Dedifferentiated amniotic fluid mesenchymal stem cell (primary cell): Measurements from ENCODE around the gene OR8B2.
"Not testable (repeated sequence)": the region's sequence is repeated elsewhere in the genome, so short reads cannot be mapped to it uniquely, and the experiment has no call there.

ENCODE experiments used
- DNase-seq: peaks from one replicate; pipeline ENCODE4 v3.0.0-alpha.2; 2016; ENCODE audit errors: extremely low spot score

The OR8B2 gene, protein sequence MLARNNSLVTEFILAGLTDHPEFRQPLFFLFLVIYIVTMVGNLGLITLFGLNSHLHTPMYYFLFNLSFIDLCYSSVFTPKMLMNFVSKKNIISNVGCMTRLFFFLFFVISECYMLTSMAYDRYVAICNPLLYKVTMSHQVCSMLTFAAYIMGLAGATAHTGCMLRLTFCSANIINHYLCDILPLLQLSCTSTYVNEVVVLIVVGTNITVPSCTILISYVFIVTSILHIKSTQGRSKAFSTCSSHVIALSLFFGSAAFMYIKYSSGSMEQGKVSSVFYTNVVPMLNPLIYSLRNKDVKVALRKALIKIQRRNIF

DNA sequence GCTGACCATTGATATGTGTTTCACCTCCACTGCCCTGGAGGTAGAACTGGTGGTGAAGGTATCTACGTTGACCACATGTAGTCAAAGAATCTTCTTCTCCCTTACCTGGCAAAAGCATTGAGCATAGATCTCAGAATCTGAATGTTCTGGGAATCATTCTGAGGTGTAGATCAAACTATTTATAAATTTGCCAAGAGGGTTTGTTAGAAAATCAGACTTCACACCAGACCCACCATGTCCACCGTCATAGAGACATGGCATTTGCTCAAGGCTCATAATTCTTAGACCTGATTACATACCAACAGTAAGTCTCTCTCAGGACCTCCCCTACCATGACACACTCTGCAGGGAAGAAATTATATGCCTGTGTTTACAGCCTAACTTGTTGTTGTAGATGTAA, at the start of gene OR8B2:
TSS of gene OR8B2 (minus strand) at position 101 of the 400 bp plus-strand sequence. CDS start 1,156 bp downstream, outside the sequence.
- DNase-seq: no peak

DNA sequence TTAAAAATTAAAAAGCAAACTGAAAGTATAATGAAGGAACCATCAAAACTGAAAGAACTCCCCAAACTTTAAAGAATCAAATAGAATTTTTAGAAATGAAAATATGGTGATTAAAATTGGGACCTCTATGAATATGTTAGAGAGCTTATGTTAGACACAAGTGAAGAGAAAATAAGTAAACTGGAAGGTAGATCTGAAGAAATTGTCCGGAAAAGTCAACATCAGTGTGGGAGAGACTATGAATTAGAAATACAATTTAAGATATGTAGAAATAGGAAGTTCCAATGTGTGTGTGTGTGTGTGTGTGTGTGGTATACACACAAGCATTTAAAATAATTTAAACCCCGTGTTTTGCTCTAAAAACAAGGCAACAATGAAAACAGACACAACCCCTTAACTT, 45.3 kb upstream of the OR8B2 start:
- DNase-seq: no peak

DNA sequence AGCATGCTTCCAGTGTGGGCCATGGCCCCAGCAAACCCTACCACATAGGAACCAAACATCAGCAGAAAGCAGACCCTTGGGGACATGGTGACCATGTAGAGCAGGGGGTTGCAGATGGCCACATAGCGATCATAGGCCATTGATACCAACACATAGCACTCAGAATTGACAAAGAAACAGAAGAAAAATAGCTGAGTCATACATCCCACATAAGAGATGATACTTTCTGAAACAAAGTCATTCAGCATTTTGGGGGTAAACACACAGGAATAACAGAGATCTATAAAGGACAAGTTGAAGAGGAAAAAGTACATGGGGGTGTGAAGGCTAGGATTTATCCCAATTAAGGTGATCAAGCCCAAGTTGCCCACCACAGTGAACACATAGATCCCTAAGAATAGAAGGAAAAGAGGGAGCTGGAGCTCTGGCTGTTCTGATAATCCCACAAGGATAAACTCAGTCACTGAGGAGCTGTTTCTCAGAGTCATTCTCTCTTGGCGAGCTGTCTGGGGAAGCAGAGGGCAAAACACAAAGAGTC, 40.2 kb upstream of the OR8B2 start, which contains the start of gene OR8B4:
TSS of gene OR8B4 (minus strand) at position 488 of the 538 bp plus-strand sequence. CDS start at position 488, 0 bp downstream.
- DNase-seq: no peak

DNA sequence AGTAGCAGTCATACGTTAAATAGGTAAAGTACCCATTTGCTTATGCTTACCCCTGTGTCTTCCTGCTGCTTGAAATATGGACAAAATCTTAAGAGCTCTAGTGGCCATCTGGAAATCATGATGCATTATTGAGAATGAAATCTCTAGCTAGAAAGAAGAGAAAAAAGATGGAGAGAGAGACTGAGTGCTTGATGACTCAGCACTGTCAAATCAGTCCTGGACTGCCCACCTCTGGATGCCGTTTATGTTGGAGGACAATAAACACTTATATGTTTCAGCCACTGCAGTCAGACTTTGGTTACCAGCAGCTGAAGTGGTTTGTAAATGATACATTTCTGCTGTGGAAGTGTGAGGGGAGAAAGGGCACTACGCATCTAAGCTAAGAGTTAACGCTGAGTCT, 36.7 kb upstream of the OR8B2 start:
- no peak for DNase-seq

DNA sequence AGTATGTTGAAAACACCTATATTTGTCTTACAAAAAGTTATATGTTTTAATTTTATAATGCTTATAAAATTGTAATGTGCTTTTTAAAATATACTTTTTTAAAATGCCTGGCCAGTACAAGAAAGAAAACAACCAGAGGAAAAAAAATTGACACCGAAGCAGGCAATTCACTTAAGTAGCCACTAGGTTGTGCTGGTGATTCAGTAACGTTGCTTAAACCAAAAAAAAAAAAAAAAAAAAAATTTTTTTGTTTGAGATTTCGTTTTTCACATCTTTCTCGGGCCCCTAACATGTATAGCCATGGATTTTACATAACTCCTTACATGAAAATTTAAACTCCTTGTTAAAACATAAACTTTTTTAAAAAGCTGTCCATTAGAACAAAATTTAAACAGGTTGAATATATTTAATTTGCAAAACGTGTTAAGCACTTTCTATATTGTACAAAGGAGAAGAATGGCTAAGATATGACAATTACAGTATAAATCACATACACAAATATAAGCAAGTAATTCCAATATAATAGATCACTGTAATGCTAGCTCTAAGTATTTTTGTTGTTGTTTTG, 31.1 kb upstream of the OR8B2 start:
- DNase-seq: peak; percentile 54

DNA sequence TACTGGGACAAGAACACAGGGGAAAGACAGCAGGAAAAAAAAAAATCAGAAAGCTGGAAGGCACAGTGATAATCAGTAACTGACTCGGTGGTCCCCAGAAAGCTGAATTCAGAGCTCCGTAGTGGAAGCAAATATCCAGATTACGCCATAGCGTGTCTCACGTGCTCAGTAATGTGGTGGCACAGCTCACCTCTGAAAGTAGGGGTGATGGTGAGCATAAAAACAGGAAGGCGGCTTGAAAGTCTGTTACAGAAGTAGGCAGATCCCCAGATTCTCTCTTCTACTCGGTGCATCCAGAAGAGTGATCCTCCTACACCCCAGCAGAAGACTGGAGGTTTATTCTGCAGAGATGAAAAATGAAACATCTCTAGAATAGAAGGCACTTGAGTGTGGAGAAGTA, 25.6 kb upstream of the OR8B2 start:
- no peak for DNase-seq

DNA sequence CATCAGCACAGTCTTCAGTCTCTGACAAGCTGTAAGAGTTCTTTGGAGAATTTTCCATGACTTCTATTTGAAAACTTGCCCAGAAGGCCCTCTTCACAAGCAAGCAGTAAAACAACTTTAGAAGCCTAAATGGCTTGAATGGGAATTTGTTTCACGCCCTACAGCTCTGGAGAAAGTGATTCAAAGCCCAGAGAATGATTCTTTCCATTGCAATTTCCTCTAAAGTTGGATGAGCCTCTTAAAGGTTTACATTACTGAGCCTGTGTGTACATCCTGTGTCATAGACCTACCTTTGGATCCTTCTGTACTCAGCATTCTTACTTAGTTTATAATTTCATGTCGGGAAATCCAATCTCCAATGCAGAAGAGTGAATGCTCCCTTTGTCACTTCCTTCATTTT, 21.3 kb upstream of the OR8B2 start:
- DNase-seq: no peak

DNA sequence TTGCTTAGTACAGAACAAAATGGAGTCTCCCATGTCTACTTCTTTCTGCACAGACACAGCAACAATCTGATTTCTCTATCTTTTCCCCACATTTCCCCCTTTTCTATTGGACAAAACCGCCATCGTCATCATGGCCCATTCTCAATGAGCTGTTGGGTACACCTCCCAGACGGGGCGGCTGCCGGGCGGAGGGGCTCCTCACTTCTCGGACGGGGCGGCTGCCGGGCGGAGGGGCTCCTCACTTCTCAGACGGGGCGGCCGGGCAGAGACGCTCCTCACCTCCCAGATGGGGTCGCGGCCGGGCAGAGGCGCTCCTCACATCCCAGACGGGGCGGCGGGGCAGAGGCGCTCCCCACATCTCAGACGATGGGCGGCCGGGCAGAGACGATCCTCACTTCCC, 18.9 kb upstream of the OR8B2 start:
- not testable (repeated sequence) for DNase-seq

DNA sequence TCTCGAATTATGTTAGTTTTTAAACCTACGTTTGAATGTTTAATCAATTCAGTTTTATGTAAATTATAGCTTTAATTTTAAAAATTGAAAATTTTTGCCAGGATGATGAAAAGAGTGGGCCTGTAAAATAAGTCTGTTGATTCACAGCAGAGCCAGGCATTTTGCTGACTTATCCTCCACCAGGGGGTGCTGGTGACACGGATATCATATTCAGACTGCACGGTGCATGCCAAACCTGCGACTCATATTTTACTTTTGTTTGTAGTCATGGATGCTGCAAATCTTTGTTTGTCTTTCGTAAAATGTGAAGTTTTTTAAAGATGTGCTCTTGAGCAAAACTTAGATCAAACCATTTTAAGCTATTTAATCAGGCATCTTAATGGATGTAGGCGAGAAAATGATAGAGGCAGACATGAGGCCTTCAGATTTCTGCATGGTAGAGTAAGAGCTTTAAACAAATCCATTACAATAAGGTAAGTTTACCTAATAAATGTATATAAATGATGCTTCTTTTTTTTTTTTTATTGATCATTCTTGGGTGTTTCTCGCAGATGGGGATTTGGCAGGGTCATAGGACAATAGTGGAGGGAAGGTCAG, 18.1 kb upstream of the OR8B2 start:
- peak; percentile 91 for DNase-seq

DNA sequence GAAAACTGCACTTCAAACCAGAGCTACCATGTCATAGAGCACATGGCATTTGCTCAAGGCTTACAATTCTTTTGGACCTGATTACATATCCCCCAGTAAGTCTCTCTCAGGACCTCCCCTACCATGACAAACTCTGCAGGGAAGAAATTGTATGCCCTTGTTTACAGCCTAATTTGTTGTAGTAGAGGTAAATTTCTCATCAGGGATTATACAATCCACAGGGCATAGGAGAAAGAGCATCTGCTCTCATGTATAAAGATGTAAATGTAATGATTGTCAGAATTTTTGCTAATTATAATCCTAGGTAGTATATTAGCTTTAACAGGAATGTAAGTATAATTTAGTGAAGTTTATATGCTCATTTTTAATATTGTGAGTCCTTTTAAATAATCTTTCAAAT, 14.6 kb upstream of the OR8B2 start, which contains the start of gene OR8B3:
TSS of gene OR8B3 (minus strand) at position 101 of the 400 bp plus-strand sequence. CDS start 1,673 bp downstream, outside the sequence.
- no peak for DNase-seq

DNA sequence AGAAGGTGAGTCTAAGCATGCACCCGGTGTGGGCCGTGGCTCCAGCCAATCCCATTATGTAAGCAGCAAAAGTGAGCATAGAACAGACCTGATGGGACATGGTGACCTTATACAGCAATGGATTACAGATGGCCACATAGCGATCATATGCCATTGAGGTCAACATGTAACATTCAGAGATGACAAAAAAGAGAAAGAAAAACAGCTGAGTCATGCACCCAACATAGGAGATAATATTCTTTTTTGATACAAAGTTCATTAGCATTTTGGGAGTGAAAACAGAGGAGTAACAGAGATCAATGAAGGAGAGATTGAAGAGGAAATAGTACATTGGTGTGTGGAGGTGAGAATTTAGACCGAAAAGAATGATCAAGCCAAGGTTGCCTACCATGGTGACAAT, 12.5 kb upstream of the OR8B2 start:
- DNase-seq: not testable (repeated sequence)

DNA sequence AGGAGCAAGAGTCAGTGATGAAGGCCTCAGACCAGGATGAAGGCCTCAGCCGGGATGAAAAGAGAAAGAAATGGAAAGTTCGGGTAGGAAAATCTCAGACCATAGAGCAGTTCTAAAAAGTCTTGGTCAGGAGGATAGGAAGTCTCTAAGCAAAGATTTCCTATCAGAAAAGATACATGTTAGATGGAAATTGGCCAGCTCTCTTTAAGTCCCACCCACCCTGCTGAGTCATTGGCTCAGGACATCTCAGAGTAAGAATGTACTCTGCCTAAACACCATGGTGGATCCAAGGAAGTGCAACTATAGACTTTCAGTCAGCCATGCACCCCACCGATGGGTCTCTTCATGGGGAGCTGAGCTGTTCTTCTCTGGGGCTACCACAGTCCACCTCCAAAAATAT, 10.1 kb upstream of the OR8B2 start:
- no peak for DNase-seq

DNA sequence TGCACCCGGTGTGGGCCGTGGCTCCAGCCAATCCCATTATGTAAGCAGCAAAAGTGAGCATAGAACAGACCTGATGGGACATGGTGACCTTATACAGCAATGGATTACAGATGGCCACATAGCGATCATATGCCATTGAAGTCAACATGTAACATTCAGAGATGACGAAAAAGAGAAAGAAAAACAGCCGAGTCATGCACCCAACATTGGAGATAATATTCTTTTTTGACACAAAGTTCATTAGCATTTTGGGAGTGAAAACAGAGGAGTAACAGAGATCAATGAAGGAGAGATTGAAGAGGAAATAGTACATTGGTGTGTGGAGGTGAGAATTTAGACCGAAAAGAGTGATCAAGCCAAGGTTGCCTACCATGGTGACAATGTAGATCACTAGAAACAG, 1.4 kb downstream of the OR8B2 start:
- DNase-seq: not testable (repeated sequence)

DNA sequence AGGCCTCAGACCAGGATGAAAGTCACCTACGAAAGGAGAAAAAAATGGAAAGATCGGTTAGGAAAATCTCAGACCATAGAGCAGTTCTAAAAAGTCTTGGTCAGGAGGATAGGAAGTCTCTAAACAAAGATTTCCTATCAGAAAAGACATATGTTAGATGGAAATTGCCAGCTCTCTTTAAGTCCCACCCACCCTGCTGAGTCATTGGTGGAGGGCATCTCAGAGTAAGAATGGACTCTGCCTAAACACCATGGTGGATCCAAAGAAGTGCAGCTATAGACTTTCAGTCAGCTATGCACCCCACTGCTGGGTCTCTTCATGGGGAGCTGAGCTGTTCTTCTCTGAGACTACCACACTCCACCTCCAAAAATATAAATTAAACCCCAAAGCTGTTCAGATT, 3.7 kb downstream of the OR8B2 start:
- no peak for DNase-seq

DNA sequence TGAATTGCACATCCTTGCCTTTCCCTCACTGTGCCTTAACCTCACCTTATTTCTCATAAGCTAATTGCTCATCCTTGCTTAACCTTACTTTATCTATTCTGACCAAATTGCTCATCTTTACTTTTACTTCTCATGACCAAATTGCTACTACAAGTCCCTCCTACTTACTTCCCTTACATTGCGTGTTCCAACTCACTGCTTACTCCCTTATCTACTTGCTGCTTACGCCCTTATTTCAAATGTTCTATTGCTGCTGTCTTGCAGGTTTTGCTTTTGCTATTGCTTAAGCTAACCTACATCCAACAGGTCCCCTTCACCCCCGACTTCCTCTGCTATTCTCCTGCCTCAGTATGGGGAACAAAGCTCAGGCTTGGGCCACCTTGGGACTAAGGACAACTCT, 8.0 kb downstream of the OR8B2 start:
- no peak for DNase-seq

DNA sequence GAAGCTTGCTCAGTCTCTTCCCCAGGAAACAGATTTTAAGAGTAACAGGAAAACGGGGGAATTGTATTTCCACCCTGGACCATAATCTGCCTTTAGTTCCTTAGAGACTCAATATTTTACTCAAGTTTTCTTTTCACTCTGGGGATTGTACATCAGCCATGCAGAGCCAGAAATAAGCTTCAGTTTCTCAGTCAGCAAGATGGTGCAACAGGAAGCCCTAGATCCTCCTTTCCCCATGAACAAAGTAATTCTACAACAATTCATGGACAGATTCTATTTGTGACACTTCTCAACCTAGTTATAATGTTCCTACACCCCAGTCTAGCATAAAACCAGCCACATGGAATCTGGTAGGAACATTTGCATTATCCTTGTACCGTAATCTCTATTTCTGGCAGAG, 24.7 kb downstream of the OR8B2 start:
- no peak for DNase-seq

DNA sequence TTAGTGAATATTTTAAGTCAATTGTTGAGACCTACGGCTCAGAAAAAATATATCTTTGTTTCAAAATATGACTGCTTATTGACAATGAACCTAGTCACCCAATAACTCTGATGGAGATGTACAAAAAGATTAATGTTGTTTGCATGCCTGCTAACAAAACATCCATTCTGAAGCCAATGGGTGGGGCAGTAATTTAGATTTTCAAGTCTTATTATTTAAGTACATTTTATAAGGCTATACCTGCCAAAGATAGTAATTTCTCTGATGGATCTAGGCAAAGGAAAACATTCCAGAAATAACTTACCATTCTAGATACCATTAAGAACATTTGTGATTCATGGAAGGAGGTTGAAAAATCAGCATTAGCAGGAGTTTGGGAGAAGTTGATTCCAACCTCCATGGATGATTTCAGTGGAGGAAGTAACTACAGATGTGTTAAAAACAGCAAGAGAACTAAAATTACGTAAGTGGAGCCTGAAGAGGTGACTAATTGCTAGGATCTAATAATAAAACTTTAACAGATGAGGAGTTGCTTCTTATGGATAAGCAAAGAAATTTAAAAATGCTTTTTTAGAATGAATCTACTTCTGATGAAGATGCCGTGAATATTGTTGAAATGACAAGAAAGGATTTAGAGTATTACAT, 37.9 kb downstream of the OR8B2 start:
- no peak for DNase-seq

DNA sequence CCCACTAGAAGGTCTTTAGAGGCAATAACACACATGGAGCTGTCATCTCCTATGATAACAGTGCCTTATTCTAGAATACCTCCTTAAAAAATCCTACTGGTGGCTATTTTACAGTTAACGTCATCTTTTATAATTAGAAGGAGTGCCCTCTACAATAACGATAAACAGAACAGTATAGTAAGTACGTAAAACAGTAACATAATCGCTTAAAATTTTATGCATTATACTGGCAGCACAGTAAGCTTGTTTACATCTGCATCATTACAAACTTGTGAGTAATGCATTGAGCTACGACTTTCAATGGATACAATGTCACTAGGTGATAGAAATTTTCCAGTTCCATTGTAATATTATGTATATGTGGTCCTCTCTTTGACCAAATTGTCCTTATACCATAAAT, 40.0 kb downstream of the OR8B2 start:
- DNase-seq: no peak

DNA sequence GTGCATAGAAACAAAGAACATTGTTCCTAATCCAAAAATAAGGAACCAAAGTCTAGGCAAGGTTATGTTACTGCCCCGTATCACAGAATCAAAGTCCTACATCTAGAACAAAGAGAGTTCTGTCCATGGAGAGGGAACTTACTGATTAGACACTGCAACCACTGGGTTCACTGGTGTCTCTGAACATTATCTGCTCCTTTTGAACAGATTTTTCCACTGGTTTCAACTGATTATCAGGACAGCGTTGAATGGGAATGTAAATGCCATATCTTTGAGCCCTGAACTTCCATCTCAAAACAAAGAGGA, 44.2 kb downstream of the OR8B2 start:
- no peak for DNase-seq

DNA sequence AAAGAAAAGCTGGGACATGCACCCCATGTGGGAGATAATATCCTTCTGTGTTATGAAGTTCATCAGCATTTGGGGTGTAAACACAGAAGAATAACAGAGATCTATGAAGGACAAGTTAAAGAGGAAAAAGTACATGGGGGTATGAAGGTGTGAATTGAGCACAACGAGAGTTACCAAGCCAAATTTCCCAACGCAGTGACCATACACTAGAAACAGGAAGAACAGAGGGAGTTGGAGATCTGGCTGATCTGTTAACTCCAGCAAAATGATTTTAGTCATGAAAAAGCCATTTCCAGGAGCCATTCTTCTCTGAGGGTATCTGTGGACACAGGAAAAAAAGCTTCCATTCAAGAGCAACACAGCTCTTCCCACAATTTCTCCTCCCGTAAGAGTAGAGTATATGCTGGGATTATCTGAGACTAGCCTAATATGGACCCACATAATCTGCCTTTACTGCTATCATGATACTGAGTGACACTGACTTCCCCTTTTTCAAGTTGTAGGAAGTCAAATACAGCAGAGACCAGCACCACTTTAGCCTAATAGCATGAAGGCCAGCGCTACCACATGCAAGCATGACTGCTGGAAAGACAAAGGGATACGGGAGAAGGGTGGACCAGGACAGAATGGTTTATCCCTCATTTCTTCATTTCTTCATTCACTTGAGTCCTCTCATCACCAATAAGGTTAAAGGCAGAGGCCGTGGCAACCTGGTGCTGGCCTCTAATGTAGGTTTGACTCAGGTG, 44.7 kb downstream of the OR8B2 start:
- DNase-seq: no peak
